Dedifferentiated amniotic fluid mesenchymal stem cell (primary cell): Measurements from ENCODE around the gene ZNF609.

Experiments
- DNase-seq: peaks from one replicate; pipeline ENCODE4 v3.0.0-alpha.2; 2016; ENCODE audit errors: extremely low spot score

Gene ZNF609

GRCh38 chr15:64536244-64536836 is 76.0 kb downstream of the ZNF609 start:
- no peak for DNase-seq

- DNase-seq: no peak
Measured at GRCh38 chr15:64542091-64542490, 81.7 kb downstream of the ZNF609 start.

GRCh38 chr15:64544450-64544849 is 84.1 kb downstream of the ZNF609 start:
- DNase-seq: no peak

- no peak for DNase-seq
Measured at GRCh38 chr15:64547275-64547674, 86.9 kb downstream of the ZNF609 start.

- no peak for DNase-seq
Measured at GRCh38 chr15:64548235-64548634, 87.9 kb downstream of the ZNF609 start.

- no peak for DNase-seq
Measured at GRCh38 chr15:64549860-64550259, 89.5 kb downstream of the ZNF609 start.

- no peak for DNase-seq
Measured at GRCh38 chr15:64552281-64552948, 92.0 kb downstream of the ZNF609 start.

GRCh38 chr15:64558460-64559179 is 98.2 kb downstream of the ZNF609 start:
- DNase-seq: no peak

GRCh38 chr15:64559243-64559642 is 98.9 kb downstream of the ZNF609 start:
- no peak for DNase-seq

GRCh38 chr15:64560501-64560900 is 100.1 kb downstream of the ZNF609 start:
- no peak for DNase-seq

- DNase-seq: no peak
Measured at GRCh38 chr15:64560998-64561397, 100.6 kb downstream of the ZNF609 start.

- no peak for DNase-seq
Measured at GRCh38 chr15:64562003-64562640, 101.7 kb downstream of the ZNF609 start.

- DNase-seq: no peak
Measured at GRCh38 chr15:64566102-64566501, 105.7 kb downstream of the ZNF609 start.

- DNase-seq: no peak
Measured at GRCh38 chr15:64566629-64567427, 106.5 kb downstream of the ZNF609 start.

GRCh38 chr15:64568765-64569164 is 108.4 kb downstream of the ZNF609 start:
- no peak for DNase-seq

GRCh38 chr15:64571857-64572291 is 111.5 kb downstream of the ZNF609 start:
- DNase-seq: no peak

GRCh38 chr15:64572856-64573255 is 112.5 kb downstream of the ZNF609 start:
- DNase-seq: no peak

- DNase-seq: peak; percentile 16
Measured at GRCh38 chr15:64574301-64575017, 114.1 kb downstream of the ZNF609 start.

- DNase-seq: no peak
Measured at GRCh38 chr15:64580696-64581407, 120.5 kb downstream of the ZNF609 start.

GRCh38 chr15:64581408-64581761 is 121.0 kb downstream of the ZNF609 start:
- DNase-seq: no peak
